GM12875 (cell line): ENCODE data around the gene TBC1D2.

ENCODE experiments used
- H3K4me3 ChIP-seq: one replicate; pipeline ENCODE4 v1.5.1; 2011; ENCODE audit warnings: low read depth, low read length, control low read depth
- CTCF ChIP-seq: IDR thresholded peaks from 2 replicates; pipeline ENCODE4 v1.5.1; 2011; ENCODE audit warnings: low read depth, mild to moderate bottlenecking, control low read depth, inconsistent platforms, low read length, moderate library complexity, borderline replicate concordance; ENCODE audit not compliant: insufficient read depth

The TBC1D2 gene

GRCh38 chr9:98157372-98157771, 98.1 kb downstream of the TBC1D2 start:
- no peak overlapping the region for H3K4me3 ChIP-seq
- no peak for TF ChIP-seq CTCF

- no peak for TF ChIP-seq CTCF
- no peak overlapping the region for H3K4me3 ChIP-seq
Measured at GRCh38 chr9:98154678-98155077, 100.8 kb downstream of the TBC1D2 start.

- H3K4me3 ChIP-seq = no peak overlapping the region
- TF ChIP-seq CTCF = no peak
Measured at GRCh38 chr9:98152526-98152925, 102.9 kb downstream of the TBC1D2 start.

GRCh38 chr9:98150721-98151120, 104.7 kb downstream of the TBC1D2 start:
- TF ChIP-seq CTCF = no peak
- H3K4me3 ChIP-seq = no peak overlapping the region

GRCh38 chr9:98150164-98150563, 105.3 kb downstream of the TBC1D2 start:
- TF ChIP-seq CTCF = no peak
- H3K4me3 ChIP-seq = no peak overlapping the region

- TF ChIP-seq CTCF = no peak
Measured at GRCh38 chr9:98149422-98149821, 106.0 kb downstream of the TBC1D2 start.

More at GRCh38 chr9:98149422-98149821, 106.0 kb downstream of the TBC1D2 start:
- no peak overlapping the region for H3K4me3 ChIP-seq
